Epithelial cell of esophagus (primary cell): Measurements from ENCODE around the gene TYW1.
"Not testable (repeated sequence)": the region's sequence is repeated elsewhere in the genome, so short reads cannot be mapped to it uniquely, and the experiment has no call there.

ENCODE experiments used
- DNase-seq: peaks from one replicate; pipeline ENCODE4 v3.0.0; 2010; ENCODE audit warnings: low read depth
- H3K4me3 ChIP-seq: 2 replicates; pipeline ENCODE4 v1.5.1; 2011; ENCODE audit warnings: mild to moderate bottlenecking, low read length, control low read depth
- TF ChIP-seq, protein P1 (sequence below): IDR thresholded peaks from 2 replicates; pipeline ENCODE4 v1.5.1; 2011; ENCODE audit warnings: low read depth, mild to moderate bottlenecking, low read length, control low read depth, inconsistent platforms; ENCODE audit not compliant: insufficient read depth; ENCODE audit errors: missing control alignments

The TYW1 gene

GRCh38 chr7:67076120-67076519, 79.5 kb downstream of the TYW1 start:
- H3K4me3 ChIP-seq, DNase-seq: not testable (repeated sequence)

GRCh38 chr7:67082880-67083279, 86.2 kb downstream of the TYW1 start:
- not testable (repeated sequence) for H3K4me3 ChIP-seq, DNase-seq

DNA sequence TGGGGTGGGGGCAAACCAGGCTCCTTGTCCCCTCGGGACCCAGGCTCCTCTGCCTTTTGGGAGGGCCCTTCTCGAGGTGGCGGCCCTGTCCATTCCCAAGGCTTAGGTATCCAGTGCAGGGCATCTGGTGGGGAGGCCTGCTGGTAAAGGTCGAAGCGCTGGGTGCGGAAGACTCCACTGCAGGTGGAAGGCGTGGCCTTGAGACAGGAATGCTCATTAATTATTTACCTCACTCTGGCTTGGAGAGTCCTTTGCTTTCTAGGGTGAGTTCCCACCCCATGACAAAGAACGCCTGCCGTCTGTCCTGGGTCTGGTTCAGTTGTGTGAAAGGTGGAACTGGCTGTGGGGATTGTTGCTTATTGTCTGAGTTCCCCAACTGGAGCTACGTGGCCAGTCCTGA, 92.6 kb downstream of the TYW1 start:
- not testable (repeated sequence) for H3K4me3 ChIP-seq, DNase-seq

DNA sequence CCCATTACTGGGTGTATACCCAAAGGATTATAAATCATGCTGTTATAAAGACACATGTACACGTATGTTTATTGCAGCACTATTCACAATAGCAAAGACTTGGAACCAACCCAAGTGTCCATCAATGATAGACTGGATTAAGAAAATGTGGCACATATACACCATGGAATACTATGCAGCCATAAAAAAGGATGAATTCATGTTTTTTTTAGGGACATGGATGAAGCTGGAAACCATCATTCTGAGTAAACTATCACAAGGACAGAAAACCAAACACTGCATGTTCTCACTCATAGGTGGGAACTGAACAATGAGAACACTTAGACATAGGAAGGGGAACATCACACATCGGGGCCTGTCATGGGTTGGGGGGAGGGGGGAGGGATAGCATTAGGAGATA, 94.4 kb downstream of the TYW1 start:
- DNase-seq, H3K4me3 ChIP-seq: not testable (repeated sequence)

DNA sequence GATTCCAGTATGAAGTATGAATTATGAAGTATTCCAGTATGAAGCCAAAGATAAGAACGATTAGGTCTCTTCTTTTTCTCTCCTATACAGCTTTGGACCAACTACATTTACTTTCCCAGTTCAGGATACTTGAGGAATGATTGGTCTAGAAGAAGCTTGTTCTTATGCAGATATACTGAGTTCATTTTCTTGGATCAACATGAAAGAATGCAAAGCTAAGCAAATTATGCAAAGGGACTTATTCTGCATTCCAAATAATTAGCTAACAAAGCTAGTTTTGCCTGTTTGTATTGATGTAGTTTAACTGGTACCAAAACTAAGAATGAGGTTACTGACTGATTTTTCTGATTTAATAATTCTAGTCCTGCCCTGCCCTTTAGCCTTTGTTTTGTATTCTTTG, 101.4 kb downstream of the TYW1 start:
- not testable (repeated sequence) for DNase-seq, H3K4me3 ChIP-seq

- H3K4me3 ChIP-seq, DNase-seq: not testable (repeated sequence)
Measured at GRCh38 chr7:67099406-67099805, 102.8 kb downstream of the TYW1 start.

DNA sequence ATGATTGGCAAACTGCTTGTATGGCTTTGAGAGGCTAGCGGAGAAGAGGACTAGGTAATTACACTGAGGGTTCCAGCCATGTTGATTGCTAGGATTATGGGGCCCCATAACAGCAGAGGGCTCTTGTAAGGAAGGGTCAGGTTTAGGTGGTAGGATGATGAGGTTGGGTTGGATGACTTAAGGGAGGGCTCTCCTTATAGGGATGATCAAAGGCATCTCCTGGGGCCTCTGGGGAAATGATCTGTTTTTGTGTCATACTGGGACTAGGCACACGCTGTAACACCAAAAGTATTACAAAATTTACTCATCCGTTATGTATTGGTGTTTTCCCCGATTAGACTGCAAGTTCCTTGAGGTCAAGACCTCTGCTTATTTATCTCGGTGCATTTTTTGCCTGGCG, 103.4 kb downstream of the TYW1 start:
- not testable (repeated sequence) for DNase-seq

GRCh38 chr7:67100956-67101361, 104.3 kb downstream of the TYW1 start:
- TF ChIP-seq, protein P1, sequence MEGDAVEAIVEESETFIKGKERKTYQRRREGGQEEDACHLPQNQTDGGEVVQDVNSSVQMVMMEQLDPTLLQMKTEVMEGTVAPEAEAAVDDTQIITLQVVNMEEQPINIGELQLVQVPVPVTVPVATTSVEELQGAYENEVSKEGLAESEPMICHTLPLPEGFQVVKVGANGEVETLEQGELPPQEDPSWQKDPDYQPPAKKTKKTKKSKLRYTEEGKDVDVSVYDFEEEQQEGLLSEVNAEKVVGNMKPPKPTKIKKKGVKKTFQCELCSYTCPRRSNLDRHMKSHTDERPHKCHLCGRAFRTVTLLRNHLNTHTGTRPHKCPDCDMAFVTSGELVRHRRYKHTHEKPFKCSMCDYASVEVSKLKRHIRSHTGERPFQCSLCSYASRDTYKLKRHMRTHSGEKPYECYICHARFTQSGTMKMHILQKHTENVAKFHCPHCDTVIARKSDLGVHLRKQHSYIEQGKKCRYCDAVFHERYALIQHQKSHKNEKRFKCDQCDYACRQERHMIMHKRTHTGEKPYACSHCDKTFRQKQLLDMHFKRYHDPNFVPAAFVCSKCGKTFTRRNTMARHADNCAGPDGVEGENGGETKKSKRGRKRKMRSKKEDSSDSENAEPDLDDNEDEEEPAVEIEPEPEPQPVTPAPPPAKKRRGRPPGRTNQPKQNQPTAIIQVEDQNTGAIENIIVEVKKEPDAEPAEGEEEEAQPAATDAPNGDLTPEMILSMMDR, result no peak
- H3K4me3 ChIP-seq, result no peak overlapping the region
- no peak for DNase-seq

More for the DNA sequence above, 103.4 kb downstream of the TYW1 start:
- not testable (repeated sequence) for H3K4me3 ChIP-seq

- DNase-seq, H3K4me3 ChIP-seq: not testable (repeated sequence)
Measured at GRCh38 chr7:67104937-67105336, 108.3 kb downstream of the TYW1 start.

GRCh38 chr7:67105377-67105776, 108.7 kb downstream of the TYW1 start:
- TF ChIP-seq, protein P1, result no peak
- DNase-seq, result no peak
- no peak overlapping the region for H3K4me3 ChIP-seq

- DNase-seq, H3K4me3 ChIP-seq: not testable (repeated sequence)
Measured at GRCh38 chr7:67106255-67106654, 109.6 kb downstream of the TYW1 start.

GRCh38 chr7:67111342-67111741, 114.7 kb downstream of the TYW1 start:
- DNase-seq, H3K4me3 ChIP-seq: not testable (repeated sequence)

DNA sequence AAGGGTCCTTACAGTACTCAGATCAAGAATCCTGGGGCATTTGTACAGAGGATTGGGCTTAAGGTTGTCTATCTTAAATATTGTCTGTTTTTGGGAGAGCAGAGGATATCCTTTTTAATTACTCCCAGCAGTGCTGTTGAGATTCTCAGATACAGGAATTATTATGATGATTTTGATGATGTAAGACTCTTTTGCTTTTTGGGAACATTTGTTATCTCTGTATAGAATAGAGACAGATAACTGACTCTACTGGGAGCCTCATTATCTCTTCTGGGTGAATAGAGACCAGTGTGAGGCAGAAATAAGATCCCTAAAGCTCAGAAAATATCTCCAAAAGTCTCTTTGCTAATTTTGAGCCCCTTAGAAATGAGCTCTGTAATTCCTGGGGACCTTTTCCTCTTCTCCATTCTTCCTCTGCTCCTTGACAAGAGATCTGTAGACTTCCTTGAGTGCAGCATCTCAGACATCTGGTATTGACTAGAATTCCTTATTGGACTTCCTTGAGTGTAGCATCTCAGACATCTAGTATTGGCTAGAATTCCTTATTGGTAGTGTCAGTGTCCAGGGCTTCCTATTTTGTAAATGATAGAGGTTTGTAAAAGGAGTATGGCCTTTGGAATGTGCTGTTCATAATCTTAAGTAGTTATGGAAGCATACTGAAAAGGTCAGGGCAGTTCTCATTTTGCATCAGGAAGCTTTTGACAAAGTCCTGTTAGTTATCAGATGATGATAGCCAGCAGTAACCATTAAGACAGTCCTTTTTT, 118.0 kb downstream of the TYW1 start:
- H3K4me3 ChIP-seq, DNase-seq: not testable (repeated sequence)

- not testable (repeated sequence) for DNase-seq, H3K4me3 ChIP-seq
Measured at GRCh38 chr7:67120491-67120890, 123.9 kb downstream of the TYW1 start.

DNA sequence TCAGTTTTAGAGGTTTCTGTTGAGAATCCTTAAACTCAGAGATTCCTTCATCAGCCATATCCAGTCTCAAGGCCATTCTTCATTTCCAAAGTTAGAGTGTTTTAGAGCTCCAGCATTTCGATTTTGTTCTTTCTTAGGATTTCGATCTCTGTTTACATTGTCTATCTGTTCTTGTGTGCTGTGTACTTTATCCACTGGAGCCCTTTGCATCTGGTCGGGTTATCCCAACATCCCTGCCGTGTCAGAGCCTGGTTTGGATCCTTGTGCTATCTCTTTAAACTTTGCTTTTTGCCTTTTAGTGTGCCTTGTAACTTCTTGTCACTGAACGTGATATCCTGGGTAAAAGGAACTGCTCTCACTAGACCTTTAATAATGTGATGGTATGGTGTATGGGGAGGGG, 131.6 kb downstream of the TYW1 start:
- H3K4me3 ChIP-seq, DNase-seq: not testable (repeated sequence)

- not testable (repeated sequence) for H3K4me3 ChIP-seq
- peak; percentile 28 for DNase-seq
Measured at GRCh38 chr7:67130766-67131165, 134.1 kb downstream of the TYW1 start.

GRCh38 chr7:67134912-67135311, 138.3 kb downstream of the TYW1 start:
- not testable (repeated sequence) for DNase-seq, H3K4me3 ChIP-seq
